HG03060 (cell line): ENCODE measurements around the gene NUBP1.

Experiments used
- ATAC-seq: cut with Tn5 transposase; IDR thresholded peaks from one replicate; pipeline ENCODE4 v1.9.1; 2021; ENCODE audit warnings: low read depth, moderate number of reproducible peaks; ENCODE audit not compliant: unreplicated experiment

NUBP1 gene

DNA sequence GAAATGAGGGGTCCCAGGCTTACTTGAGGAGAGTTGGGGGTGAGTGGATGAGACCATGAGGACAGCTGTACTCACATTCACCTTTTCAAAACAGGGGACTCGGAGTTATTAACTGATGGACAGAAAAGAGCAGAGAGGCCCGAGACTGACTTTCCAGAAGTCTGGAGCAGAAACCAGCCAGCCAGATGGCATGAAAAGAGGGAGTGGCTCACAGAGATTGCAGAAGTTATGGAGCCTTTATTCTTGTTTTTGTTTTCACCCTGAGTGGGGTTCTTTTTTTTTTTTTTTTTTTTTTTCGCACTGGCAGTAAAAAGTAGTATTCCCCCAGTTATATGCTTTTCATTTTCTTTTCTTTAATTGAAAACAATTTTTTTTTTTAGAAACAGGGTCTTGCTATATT, 56.1 kb downstream of the NUBP1 start:
- ATAC-seq: no peak

DNA sequence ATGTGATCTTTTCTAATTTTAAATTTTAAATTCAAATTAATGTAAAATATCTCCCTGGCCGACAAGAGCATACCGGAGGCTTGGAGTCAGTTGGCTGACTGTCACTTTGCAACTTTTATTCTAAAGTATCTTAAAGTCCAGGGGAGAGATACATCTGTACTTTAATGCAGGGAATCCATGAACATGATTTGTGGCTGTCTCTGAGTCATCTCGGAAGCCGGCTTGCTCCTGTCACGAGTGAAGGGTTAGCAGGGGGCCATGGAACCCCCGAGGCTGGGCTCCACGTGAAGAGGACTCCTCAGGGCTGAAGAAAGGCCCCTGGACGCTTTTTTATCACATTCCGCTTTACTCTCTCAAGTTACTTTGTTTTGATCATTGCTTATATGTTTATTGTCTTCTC, 61.7 kb downstream of the NUBP1 start:
- no peak for ATAC-seq

DNA sequence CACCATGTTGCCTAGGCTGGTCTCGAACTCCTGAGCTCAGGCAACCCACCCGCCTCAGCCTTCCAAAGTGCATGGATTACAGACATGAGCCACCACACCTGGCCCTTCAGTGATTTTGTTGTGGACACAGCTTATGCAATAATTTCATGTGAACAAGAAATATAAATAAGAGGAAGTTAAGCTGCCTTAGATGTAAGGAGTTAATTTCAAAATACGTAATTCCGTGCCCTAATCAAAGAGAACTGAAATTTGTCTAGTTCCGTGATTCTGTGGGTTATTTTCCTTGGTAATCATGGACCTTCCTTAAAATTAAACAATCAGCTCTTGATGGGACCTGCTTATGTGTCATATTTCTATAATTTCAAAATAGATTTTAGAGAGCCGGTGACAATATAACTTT, 63.1 kb downstream of the NUBP1 start:
- ATAC-seq: no peak

DNA sequence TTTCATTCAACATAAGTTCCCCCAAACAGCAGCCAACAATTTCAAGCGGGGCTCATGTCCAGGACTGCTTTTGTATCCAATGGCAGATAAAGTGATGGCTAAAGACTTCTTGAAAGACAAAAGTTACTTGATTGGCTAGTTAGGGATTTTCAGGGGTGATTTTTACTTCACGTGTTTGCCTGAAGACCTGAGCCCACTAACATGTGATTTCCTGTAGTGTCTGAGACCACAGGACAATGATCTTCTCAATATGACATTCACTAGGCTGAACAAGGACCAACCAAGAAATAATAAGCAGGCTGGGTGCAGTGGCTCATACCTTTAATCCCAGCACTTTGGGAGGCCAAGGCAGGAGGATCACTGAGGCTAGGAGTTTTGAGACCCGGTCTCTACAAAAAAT, 64.6 kb downstream of the NUBP1 start:
- no peak for ATAC-seq

DNA sequence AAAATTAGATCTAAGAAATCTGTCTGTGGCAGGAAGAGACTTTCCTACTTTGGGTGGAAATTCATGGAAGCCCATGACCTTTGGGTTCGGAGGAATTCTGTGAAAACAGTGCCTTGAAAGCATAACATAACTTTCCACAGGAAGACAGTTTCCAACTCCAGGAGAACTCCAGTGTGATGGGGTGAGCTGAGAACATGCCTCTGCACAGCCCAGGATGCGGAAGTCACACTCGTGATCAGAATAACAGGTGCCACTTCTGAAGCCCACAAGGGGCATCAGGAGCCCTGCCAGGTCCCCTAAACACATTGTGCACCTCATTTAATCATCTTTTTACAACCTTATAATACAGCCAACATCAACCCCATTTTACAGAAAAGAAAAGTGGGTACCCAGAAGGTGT, 65.2 kb downstream of the NUBP1 start:
- no peak for ATAC-seq

DNA sequence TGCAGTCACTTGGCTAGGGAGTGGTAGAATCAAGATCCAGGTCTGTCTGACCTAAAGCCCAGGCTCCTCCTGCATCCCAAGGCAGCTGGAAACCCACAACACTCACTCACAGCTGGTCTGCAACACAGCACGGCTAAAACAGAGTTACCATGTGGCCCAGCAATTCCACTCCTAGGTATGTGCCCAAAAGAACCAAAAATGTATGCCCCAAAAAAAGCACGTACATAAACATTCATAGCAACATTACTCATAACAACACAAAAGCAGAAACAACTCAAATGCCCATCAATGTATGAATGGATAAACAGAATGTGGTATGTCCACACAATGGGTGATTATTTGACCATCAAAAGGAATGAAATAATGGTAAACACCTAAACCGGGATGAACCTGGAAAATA, 66.1 kb downstream of the NUBP1 start:
- ATAC-seq: no peak

DNA sequence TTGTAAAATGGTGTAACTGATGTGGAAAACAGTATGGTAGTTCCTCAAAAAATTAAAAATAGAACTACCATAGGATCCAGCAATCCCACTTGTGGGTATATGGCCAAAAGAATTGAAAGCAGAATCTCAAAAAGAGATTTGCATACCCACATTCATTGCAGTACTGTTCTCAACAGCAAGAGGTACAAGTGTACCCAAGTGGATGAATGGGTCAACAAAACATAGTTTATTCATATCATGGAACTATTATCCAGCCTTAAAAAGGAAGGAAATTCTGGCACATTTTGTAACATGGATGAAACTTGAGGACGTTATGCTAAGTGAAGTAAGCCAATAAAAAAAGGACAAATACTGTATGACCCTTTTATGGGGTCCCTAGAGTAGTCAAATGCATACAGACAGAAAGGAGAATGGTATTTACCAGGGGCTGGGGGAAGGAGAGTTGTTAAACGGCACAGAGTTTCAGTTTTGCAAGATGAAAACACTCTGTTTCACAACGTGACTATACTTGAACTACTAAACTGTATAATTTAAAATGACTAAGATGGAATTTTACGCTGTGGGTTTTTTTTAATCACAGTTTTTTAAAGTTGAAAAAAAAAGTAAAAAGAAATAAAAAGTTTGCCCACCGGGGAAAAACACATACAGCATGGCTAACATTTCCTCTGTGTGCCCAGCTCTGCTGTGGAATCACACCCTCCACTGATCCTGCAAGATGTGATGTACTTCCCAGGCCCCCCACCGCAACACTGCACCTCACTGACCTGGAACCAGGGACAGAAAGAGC, 68.9 kb downstream of the NUBP1 start:
- no peak for ATAC-seq

DNA sequence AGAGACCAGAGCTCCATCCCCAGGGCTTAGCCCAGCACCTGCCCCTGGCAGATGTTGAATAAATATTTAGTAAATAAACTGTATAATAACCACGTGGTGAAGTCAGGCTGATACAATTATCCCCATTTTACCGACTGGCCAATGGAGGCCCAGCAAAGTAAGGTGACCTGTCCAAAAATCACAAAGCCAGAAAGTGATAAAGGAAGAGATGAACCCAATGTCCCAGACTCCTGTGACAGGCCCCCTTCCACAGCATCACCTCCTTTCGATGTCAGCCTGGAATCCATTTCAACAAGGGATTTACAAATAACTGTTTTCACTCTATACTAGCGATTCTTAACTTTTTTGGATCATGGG, 69.4 kb downstream of the NUBP1 start:
- no peak for ATAC-seq

DNA sequence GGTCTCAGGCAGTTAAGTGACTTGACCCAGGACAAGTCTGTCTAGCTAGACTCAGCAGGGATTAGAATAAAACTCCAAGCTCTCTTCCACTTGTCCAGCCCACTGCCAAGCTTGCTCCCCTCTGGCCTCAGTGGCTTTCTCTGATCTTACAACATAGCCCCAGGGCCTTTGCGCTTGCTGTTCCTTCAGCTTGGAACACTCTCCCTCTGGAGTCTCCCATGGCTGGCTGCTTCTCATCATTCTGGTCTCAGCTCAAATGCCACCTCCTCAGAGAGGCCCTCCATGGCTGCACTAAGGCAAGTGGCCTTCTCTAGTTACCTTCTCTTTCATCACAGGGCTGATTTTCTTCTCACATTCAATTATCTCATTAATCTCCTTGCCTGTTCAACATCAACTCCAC, 73.9 kb downstream of the NUBP1 start:
- no peak for ATAC-seq

DNA sequence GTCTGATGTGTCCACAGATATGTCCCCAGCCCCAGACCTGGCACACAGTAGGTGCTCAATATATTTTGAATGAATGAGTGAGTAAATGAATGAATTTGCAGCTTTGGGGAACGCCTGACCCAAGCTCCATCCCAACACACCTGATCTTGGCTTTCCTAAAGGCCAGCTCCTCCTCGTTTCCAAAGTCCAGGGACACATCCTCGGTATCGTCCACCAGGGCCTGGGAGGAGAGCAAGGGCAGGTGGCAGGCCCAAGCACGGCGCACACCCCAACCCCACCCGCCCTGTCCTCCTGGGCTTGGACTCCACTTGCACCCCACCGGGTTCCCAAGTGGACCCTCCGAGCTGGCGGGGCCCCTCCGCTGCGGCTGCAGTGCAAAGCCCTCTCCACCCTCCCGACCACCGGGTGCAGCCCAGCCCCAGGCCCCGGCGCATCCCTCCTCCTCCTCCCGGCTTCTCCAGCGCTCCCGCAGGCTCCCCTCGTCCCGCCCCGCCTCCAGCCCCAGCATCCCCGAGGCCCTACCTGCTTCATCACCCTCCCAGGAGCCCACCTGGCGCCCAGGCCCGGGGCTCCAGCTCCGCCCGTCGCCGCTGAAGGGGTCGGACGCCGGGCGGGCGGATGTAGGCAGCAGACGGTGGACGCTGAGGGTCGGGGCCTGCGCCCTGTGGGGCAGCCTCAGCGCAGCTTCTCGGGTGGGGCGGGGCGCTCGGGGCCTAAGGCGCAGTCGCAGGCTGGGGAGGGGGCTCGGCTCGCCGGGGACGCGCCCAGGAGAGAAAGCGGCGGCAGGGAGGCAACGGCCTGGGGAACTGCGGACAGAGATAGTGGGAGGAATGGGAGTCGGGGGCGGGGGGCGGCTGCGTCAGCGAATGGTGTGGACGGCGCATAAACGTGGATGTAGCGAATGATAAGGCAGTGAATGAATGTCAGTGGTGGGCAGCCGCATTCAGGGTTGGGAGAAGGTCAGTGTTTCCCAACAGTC, 74.6 kb downstream of the NUBP1 start, which contains the start of gene TVP23A:
Gene TVP23A (minus strand): TSS at position 832 of the 979 bp plus-strand sequence. CDS start 301 bp downstream, at position 531.
- ATAC-seq: no peak
